Ascending aorta (tissue), 2 donors: ENCODE results near the gene GDPD2. TPM values are rescaled to one million over a fixed set of nuclear protein-coding genes. Genes with fewer than 3 reads are reported as not detected.
A peak's percentile ranks its signal among the peaks of the same experiment; 100 is the strongest.

Experiments used
- DNase-seq, 2 donors: peaks; one replicate each; pipeline ENCODE4 v3.0.0-alpha.2; 2019; ENCODE audit warnings: low spot score in 2 of 2
- H3K27ac ChIP-seq, 2 donors: fragments of 200-600 bp; sonication (generic); one replicate each; pipeline ENCODE4 v1.5.1; 2016 to 2017; ENCODE audit warnings: mild to moderate bottlenecking in 1 of 2
- H3K27me3 ChIP-seq: fragments of 200-600 bp; sonication (generic); one replicate; pipeline ENCODE4 v1.5.1; 2017
- H3K36me3 ChIP-seq, 2 donors: fragments of 200-600 bp; sonication (generic); one replicate each; pipeline ENCODE4 v1.5.1; 2016
- H3K4me1 ChIP-seq, 2 donors: fragments of 200-600 bp; sonication (generic); one replicate each; pipeline ENCODE4 v1.5.1; 2016 to 2017; ENCODE audit warnings: mild to moderate bottlenecking in 1 of 2
- H3K4me3 ChIP-seq, 2 donors: fragments of 200-600 bp; sonication (generic); one replicate each; pipeline ENCODE4 v1.5.1; 2016 to 2017; ENCODE audit warnings: mild to moderate bottlenecking in 1 of 2
- H3K9me3 ChIP-seq, 2 donors: fragments of 200-600 bp; sonication (generic); one replicate each; pipeline ENCODE4 v1.5.1; 2016
- intact Hi-C: fragments of 100-400 bp; cut with DNase I; formaldehyde crosslinking; loops from one replicate; pipeline ENCODE4 v1.15.1; 2023
- total RNA-seq: library from RNA; depleted of rRNA; stranded (reverse); fragments of >200 nt; gene quantifications from one replicate; pipeline ENCODE4 v1.1.0, GENCODE V29; 2016
- TF ChIP-seq, protein P1 (sequence below), 3 experiments: fragments of 200-600 bp in 2 of 3; fragments of 450-650 bp in 1 of 3; sonication (generic) in 2 of 3; IDR thresholded peaks; one replicate each; pipeline ENCODE4 v1.5.1; 2016 to 2019; ENCODE audit warnings: antibody characterized with exemption in 3 of 3, mild to moderate bottlenecking in 1 of 3, moderate library complexity in 1 of 3

The GDPD2 gene
- total RNA-seq, 1 donor from 2014 or later, result not detected

DNA sequence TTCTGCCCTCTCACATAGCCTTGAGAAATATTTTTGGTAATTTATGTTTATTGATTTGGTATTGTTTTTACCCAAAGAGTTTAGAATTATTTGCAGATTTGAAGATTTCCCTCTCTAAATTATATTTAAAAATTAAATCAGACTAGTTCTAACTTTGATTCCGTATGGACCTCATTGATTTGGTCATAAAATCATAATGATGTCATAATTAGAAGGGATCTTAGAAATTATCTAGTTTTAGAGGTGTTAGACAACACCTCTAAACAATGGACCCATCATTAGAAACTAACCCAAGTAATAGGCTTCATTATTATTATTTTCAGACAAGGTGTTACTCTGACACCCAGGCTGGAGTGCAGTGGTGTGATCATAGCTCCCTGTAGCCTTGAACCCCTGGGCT is 45.6 kb downstream of the GDPD2 start:
- no peaks in the 10 kb centered on the region for H3K9me3 ChIP-seq
- intact Hi-C loops, result no loop called here

DNA sequence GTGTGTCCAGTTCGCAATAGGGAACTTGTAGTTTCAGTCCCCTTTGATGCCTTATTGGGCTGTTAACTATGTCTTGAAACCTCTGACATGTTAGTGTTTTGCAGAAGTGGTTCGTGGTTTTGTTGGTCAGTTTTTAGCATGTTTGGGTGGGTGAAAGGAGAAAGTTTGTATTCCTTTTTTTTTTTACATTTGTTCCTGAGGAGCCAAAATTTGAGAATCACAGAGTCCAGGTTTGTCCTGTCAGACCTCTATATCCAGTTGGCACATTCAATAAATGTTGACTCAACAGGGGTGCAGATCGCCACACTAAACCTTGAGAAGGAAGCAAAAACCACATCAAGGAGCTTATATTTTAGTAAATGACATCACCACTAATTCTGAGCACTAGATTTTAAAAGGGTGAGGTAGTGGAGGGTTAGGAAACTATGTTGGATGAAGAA is 47.8 kb downstream of the GDPD2 start:
- intact Hi-C loops, result no loop called here
- no peaks in the 10 kb centered on the region for H3K9me3 ChIP-seq
- no peak for DNase-seq
- H3K36me3 ChIP-seq, result peaks cover 0 to 4% of the 10 kb centered on the region in 2 donors
- H3K27me3 ChIP-seq, result no peaks in the 10 kb centered on the region
- no peak overlapping the region for H3K4me3 ChIP-seq
- TF ChIP-seq, protein P1, sequence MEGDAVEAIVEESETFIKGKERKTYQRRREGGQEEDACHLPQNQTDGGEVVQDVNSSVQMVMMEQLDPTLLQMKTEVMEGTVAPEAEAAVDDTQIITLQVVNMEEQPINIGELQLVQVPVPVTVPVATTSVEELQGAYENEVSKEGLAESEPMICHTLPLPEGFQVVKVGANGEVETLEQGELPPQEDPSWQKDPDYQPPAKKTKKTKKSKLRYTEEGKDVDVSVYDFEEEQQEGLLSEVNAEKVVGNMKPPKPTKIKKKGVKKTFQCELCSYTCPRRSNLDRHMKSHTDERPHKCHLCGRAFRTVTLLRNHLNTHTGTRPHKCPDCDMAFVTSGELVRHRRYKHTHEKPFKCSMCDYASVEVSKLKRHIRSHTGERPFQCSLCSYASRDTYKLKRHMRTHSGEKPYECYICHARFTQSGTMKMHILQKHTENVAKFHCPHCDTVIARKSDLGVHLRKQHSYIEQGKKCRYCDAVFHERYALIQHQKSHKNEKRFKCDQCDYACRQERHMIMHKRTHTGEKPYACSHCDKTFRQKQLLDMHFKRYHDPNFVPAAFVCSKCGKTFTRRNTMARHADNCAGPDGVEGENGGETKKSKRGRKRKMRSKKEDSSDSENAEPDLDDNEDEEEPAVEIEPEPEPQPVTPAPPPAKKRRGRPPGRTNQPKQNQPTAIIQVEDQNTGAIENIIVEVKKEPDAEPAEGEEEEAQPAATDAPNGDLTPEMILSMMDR (IDR thresholded peaks at IDR 0.05), result no peak
- no peaks in the 10 kb centered on the region for H3K4me1 ChIP-seq
- H3K27ac ChIP-seq, result no peak overlapping the region

More for the DNA sequence above, 45.6 kb downstream of the GDPD2 start:
- no peak for DNase-seq
- Histone ChIP-seq H3K36me3 (peaks cover 0 to 4% of the 10 kb centered on the region in 2 donors), H3K4me3 (no peak overlapping the region), H3K4me1 (no peaks in the 10 kb centered on the region), H3K27me3 (no peaks in the 10 kb centered on the region), H3K27ac (no peak overlapping the region)
- TF ChIP-seq, protein P1 (IDR thresholded peaks at IDR 0.05), result no peak

DNA sequence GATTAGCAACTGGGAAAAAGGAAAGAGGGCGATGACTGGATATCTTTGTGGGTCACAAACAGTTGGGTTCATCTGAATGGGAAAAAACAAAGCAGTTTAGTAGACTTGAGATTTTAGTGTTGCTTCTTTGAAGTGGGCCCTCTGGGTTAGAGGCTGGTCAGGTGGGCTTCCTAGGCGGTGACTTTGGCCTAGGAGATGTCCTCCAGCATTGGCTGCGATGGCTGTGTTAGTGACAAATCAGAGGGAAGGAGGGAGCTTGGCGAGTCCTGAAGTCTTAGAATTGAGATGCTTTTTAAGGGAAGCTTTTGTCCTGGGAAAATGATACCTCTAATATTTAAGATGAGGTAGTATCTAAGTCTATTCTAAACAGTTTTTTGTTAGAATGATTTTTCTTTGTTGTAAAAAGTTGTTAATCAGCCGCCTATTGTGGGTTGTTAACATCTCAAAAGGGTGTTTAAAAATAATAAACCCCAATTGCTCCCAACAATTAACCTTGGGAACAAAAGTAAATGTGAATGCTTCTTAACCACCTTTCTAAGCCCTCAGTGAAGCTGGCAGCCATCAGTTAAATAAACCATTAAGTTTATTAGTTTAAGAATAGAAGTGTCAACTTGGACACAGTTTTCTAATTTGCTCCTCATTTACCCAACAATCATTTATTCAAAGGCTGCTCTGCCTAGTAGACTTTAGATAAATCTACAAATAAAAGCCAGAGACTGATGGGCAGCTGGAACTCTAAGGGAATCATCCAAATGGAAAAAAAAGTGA is 53.2 kb downstream of the GDPD2 start:
- TF ChIP-seq, protein P1 (IDR thresholded peaks at IDR 0.05), result no peak
- peak overlapping the region; percentile 69 to 80 for H3K27ac ChIP-seq
- intact Hi-C loops, result no loop called here

DNA sequence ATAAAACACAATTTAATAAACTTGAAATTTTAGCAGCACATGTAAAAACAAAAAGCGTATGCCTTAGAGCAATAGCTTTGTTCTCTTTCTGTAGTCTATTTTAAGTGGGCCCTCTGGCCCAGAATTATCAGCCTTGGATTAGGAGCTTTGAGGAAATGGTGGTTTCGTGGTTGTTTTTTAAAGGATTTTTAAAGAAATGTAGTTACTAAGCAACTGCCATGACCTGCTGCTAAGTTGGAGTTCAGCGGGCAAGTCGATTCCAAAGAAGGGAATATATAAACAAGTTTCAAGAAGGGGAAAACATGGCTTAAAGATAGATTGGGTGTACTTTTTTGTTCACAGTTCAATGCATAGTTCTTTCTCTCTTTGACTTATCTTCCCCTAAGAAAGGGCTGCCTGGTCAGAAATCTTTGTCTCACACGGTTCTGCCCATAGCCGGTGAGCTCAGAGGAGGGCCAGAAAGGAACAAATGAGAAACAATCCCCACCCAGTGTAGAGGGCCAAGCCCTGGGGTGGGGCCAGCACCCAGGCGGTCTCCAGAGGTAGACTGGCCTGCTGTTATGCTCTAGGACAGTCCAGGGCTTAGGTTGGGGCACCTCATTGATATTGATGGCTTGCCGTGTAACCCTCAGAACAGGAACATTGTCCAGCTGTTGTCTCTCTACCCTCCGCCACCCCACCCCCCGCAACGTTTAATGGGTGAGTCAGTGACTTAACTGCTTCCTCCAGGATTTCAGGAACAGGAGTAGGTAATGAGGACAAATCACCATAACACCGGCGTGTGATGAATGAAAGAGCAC is 54.0 kb downstream of the GDPD2 start:
- H3K27ac ChIP-seq, result peak overlapping the region; percentile 69 to 80
- H3K27me3 ChIP-seq, result no peaks in the 10 kb centered on the region
- intact Hi-C loops, result no loop called here
- TF ChIP-seq, protein P1 (IDR thresholded peaks at IDR 0.05), result no peak
- no peak overlapping the region for H3K4me3 ChIP-seq
- H3K36me3 ChIP-seq, result no peaks in the 10 kb centered on the region
- peak in 1 of 2 donors; percentile 66 for DNase-seq
- peaks cover 10 to 15% of the 10 kb centered on the region in 2 donors for H3K4me1 ChIP-seq
- no peaks in the 10 kb centered on the region for H3K9me3 ChIP-seq

More for the DNA sequence above, 53.2 kb downstream of the GDPD2 start:
- H3K4me3 ChIP-seq, result no peak overlapping the region
- peaks cover 8 to 15% of the 10 kb centered on the region in 2 donors for H3K4me1 ChIP-seq
- no peak for DNase-seq
- no peaks in the 10 kb centered on the region for H3K9me3 ChIP-seq
- H3K36me3 ChIP-seq, result no peaks in the 10 kb centered on the region
- H3K27me3 ChIP-seq, result no peaks in the 10 kb centered on the region

DNA sequence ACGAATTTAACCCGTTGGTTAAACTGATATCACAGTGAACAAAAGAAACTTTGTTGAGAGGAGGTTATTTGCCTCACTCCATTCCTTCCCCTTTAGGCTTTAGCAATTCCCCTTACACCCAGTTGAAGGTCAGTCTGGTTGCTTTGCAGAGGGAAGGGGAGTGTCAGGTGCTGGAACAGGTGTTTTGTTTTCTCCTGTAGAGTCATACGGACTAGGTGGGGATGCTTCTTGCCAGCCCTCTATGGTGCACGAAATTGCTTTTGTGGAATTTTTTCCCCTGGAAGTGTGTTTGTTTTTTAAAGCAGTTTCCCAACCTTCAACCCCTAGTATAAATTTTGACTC is 54.6 kb downstream of the GDPD2 start:
- peaks cover 10 to 15% of the 10 kb centered on the region in 2 donors for H3K4me1 ChIP-seq
- intact Hi-C loops, result no loop called here
- H3K36me3 ChIP-seq, result no peaks in the 10 kb centered on the region
- no peak for DNase-seq
- H3K9me3 ChIP-seq, result no peaks in the 10 kb centered on the region
- peak overlapping the region; percentile 69 to 80 for H3K27ac ChIP-seq
- no peak overlapping the region for H3K4me3 ChIP-seq
- TF ChIP-seq, protein P1 (IDR thresholded peaks at IDR 0.05), result no peak
- H3K27me3 ChIP-seq, result no peaks in the 10 kb centered on the region
